ENCODE measurements around the gene GAL3ST3. TPM values are rescaled to one million over a fixed set of nuclear protein-coding genes. Genes with fewer than 3 reads are reported as not detected.

GAL3ST3 gene
- total and polyA plus RNA-seq, 11 donors, result 0.08 to 4.9 (median 2.1) TPM

GRCh38 chr11:65997286-65997685 lies 51.7 kb downstream of the GAL3ST3 start:
- TF ChIP-seq POLR2A (IDR thresholded peaks at IDR 0.05) (no peak), CTCF (IDR thresholded peaks at IDR 0.05) (no peak)
- no peaks in the 10 kb centered on the region for H3K9me3 ChIP-seq
- no peaks in the 10 kb centered on the region for H3K27me3 ChIP-seq
- H3K4me1 ChIP-seq, result peaks cover 0 to 17% (median 14%) of the 10 kb centered on the region in 12 donors
- intact Hi-C loops (cut with DNase I), result loop anchor here in 3 of 10 donors (5.0 to 10.0 kb wide), 3 partner anchors 35 to 452 kb away; partner anchors contain the start of gene SART1 (in 2 of the 3)
- no peak overlapping the region for H3K27ac ChIP-seq
- 68 to 81% (median 76%) methylated on average over 2 of the region's 2 CpGs for WGBS, 4 donors
- no peak overlapping the region for H3K4me3 ChIP-seq
- H3K36me3 ChIP-seq, result peaks cover 0 to 51% (median 42%) of the 10 kb centered on the region in 9 donors
- DNase-seq (no peak), ATAC-seq (no peak)

GRCh38 chr11:65992056-65992455 lies 56.9 kb downstream of the GAL3ST3 start:
- DNase-seq, result no peak
- intact Hi-C loops (cut with DNase I), result loop anchor here in 1 of 10 donors (10.0 kb wide), 1 partner anchor 447 kb away; no protein-coding TSS in a partner anchor
- no peak overlapping the region for H3K4me3 ChIP-seq
- H3K27ac ChIP-seq, result no peak overlapping the region
- no peak for ATAC-seq
- no peaks in the 10 kb centered on the region for H3K9me3 ChIP-seq
- TF ChIP-seq CTCF (IDR thresholded peaks at IDR 0.05) (no peak), POLR2A (IDR thresholded peaks at IDR 0.05) (no peak)
- 73 to 85% (median 79%) methylated on average over 5 of the region's 5 CpGs for WGBS, 4 donors
- no peaks in the 10 kb centered on the region for H3K27me3 ChIP-seq
- peaks cover 0 to 6% (median 0%) of the 10 kb centered on the region in 12 donors for H3K4me1 ChIP-seq
- H3K36me3 ChIP-seq, result peaks cover 0 to 17% (median 9%) of the 10 kb centered on the region in 9 donors

Other genes starting within 250 kb of the GAL3ST3 start
- gene SNX32, start 215.2 kb downstream of the GAL3ST3 start, total RNA-seq, result under 1 TPM in 4 of 9 donors, not detected in 5; 0.13 to 0.52 (median 0.37) TPM
- gene SNX32, start 215.2 kb downstream of the GAL3ST3 start, polyA plus RNA-seq, result under 1 TPM; 0.11 to 0.54 TPM
- gene CFL1, start 191.0 kb downstream of the GAL3ST3 start, total RNA-seq, result 100 to 1,000 TPM; 289 to 839 (median 424) TPM
- 100 to 1,000 TPM; 289 to 973 TPM for gene CFL1, start 191.0 kb downstream of the GAL3ST3 start, polyA plus RNA-seq
- 10 to 100 TPM; 24.6 to 39.6 (median 35.5) TPM for gene MUS81, start 188.7 kb downstream of the GAL3ST3 start, total RNA-seq
- gene MUS81, start 188.7 kb downstream of the GAL3ST3 start, polyA plus RNA-seq, result 10 to 100 TPM; 53.0 to 56.1 TPM
- 100 to 1,000 TPM in 3 of 9 donors, 10 to 100 TPM in 6; 67.7 to 123 (median 88.7) TPM for gene EFEMP2, start 176.4 kb downstream of the GAL3ST3 start, total RNA-seq
- 10 to 100 TPM; 43.6 to 86.6 TPM for gene EFEMP2, start 176.4 kb downstream of the GAL3ST3 start, polyA plus RNA-seq
- gene CTSW, start 169.3 kb downstream of the GAL3ST3 start, total RNA-seq, result 1 to 10 TPM in 3 of 9 donors, under 1 TPM in 5, not detected in 1; 0.16 to 9.4 (median 0.90) TPM
- gene CTSW, start 169.3 kb downstream of the GAL3ST3 start, polyA plus RNA-seq, result under 1 TPM; 0.17 to 0.53 TPM
- gene FIBP, start 160.7 kb downstream of the GAL3ST3 start, total RNA-seq, result 10 to 100 TPM; 48.2 to 93.9 (median 57.3) TPM
- 10 to 100 TPM; 35.0 to 74.7 TPM for gene FIBP, start 160.7 kb downstream of the GAL3ST3 start, polyA plus RNA-seq
- 10 to 100 TPM; 32.3 to 78.1 (median 36.9) TPM for gene CCDC85B, start 158.5 kb downstream of the GAL3ST3 start, total RNA-seq
- 10 to 100 TPM; 31.3 to 62.1 TPM for gene CCDC85B, start 158.5 kb downstream of the GAL3ST3 start, polyA plus RNA-seq
- gene FOSL1, start 148.8 kb downstream of the GAL3ST3 start, total RNA-seq, result 10 to 100 TPM in 1 of 9 donors, 1 to 10 TPM in 6, under 1 TPM in 2; 0.22 to 13.7 (median 1.5) TPM
- 10 to 100 TPM in 1 of 2 donors, 1 to 10 TPM in 1; 1.2 to 48.1 TPM for gene FOSL1, start 148.8 kb downstream of the GAL3ST3 start, polyA plus RNA-seq
- 10 to 100 TPM; 17.0 to 49.0 (median 39.5) TPM for gene C11orf68, start 130.1 kb downstream of the GAL3ST3 start, total RNA-seq
- 10 to 100 TPM; 34.0 to 41.5 TPM for gene C11orf68, start 130.1 kb downstream of the GAL3ST3 start, polyA plus RNA-seq
- 100 to 1,000 TPM in 4 of 9 donors, 10 to 100 TPM in 5; 76.5 to 144 (median 96.9) TPM for gene DRAP1, start 129.7 kb downstream of the GAL3ST3 start, total RNA-seq
- gene DRAP1, start 129.7 kb downstream of the GAL3ST3 start, polyA plus RNA-seq, result 100 to 1,000 TPM; 168 to 180 TPM
- gene TSGA10IP, start 103.7 kb downstream of the GAL3ST3 start, total RNA-seq, result under 1 TPM in 1 of 9 donors, not detected in 8; 0.51 TPM
- not detected for gene TSGA10IP, start 103.7 kb downstream of the GAL3ST3 start, polyA plus RNA-seq
- gene SART1, start 87.4 kb downstream of the GAL3ST3 start, total RNA-seq, result 10 to 100 TPM; 21.6 to 57.2 (median 31.1) TPM
- gene SART1, start 87.4 kb downstream of the GAL3ST3 start, polyA plus RNA-seq, result 10 to 100 TPM; 40.4 to 70.1 TPM
- gene EIF1AD, start 47.0 kb downstream of the GAL3ST3 start, total RNA-seq, result 10 to 100 TPM; 13.0 to 25.2 (median 20.7) TPM
- 10 to 100 TPM; 12.9 to 44.0 TPM for gene EIF1AD, start 47.0 kb downstream of the GAL3ST3 start, polyA plus RNA-seq
- gene BANF1, start 46.7 kb downstream of the GAL3ST3 start, total RNA-seq, result 100 to 1,000 TPM in 7 of 9 donors, 10 to 100 TPM in 2; 68.7 to 227 (median 187) TPM
- gene BANF1, start 46.7 kb downstream of the GAL3ST3 start, polyA plus RNA-seq, result 100 to 1,000 TPM; 220 to 345 TPM
- gene CST6, start 37.2 kb downstream of the GAL3ST3 start, total RNA-seq, result 1 to 10 TPM in 3 of 9 donors, under 1 TPM in 1, not detected in 5; 0.87 to 8.3 (median 2.3) TPM
- 1 to 10 TPM in 1 of 2 donors, not detected in 1; 6.3 TPM for gene CST6, start 37.2 kb downstream of the GAL3ST3 start, polyA plus RNA-seq
- under 1 TPM in 2 of 9 donors, not detected in 7; 0.35 to 0.91 TPM for gene CATSPER1, start 22.7 kb downstream of the GAL3ST3 start, total RNA-seq
- gene CATSPER1, start 22.7 kb downstream of the GAL3ST3 start, polyA plus RNA-seq, result under 1 TPM in 1 of 2 donors, not detected in 1; 0.12 TPM
- gene SF3B2, start 3.2 kb upstream of the GAL3ST3 start, total RNA-seq, result 10 to 100 TPM; 69.8 to 92.9 (median 79.6) TPM
- gene SF3B2, start 3.2 kb upstream of the GAL3ST3 start, polyA plus RNA-seq, result 100 to 1,000 TPM in 1 of 2 donors, 10 to 100 TPM in 1; 43.5 to 106 TPM
- 100 to 1,000 TPM in 3 of 9 donors, 10 to 100 TPM in 6; 39.2 to 151 (median 90.4) TPM for gene PACS1, start 21.1 kb upstream of the GAL3ST3 start, total RNA-seq
- 10 to 100 TPM; 30.6 to 40.2 TPM for gene PACS1, start 21.1 kb upstream of the GAL3ST3 start, polyA plus RNA-seq
- 10 to 100 TPM; 24.7 to 78.5 (median 34.0) TPM for gene KLC2, start 208.5 kb upstream of the GAL3ST3 start, total RNA-seq
- 10 to 100 TPM; 49.9 to 65.8 TPM for gene KLC2, start 208.5 kb upstream of the GAL3ST3 start, polyA plus RNA-seq
- 100 to 1,000 TPM; 111 to 149 (median 128) TPM for gene RAB1B, start 219.5 kb upstream of the GAL3ST3 start, total RNA-seq
- gene RAB1B, start 219.5 kb upstream of the GAL3ST3 start, polyA plus RNA-seq, result 100 to 1,000 TPM; 161 to 178 TPM
- gene CNIH2, start 229.0 kb upstream of the GAL3ST3 start, total RNA-seq, result under 1 TPM in 2 of 9 donors, not detected in 7; 0.25 to 0.40 TPM
- gene CNIH2, start 229.0 kb upstream of the GAL3ST3 start, polyA plus RNA-seq, result under 1 TPM in 1 of 2 donors, not detected in 1; 0.08 TPM
- gene YIF1A, start 240.0 kb upstream of the GAL3ST3 start, total RNA-seq, result 10 to 100 TPM; 41.6 to 93.0 (median 65.3) TPM
- gene YIF1A, start 240.0 kb upstream of the GAL3ST3 start, polyA plus RNA-seq, result 100 to 1,000 TPM in 1 of 2 donors, 10 to 100 TPM in 1; 49.9 to 136 TPM
- 1 to 10 TPM in 1 of 9 donors, under 1 TPM in 3, not detected in 5; 0.09 to 7.9 (median 0.18) TPM for gene TMEM151A, start 242.7 kb upstream of the GAL3ST3 start, total RNA-seq
- under 1 TPM; 0.08 TPM for gene TMEM151A, start 242.7 kb upstream of the GAL3ST3 start, polyA plus RNA-seq

Data from heart left ventricle (tissue), 16 donors.